Activated T-cell treated with anti-CD3 and anti-CD28 coated beads, Interleukin-2, amount 50 U/mL, for 24 hours (primary cell): ENCODE measurements around the gene TNFRSF8.
A peak's percentile ranks its signal among the peaks of the same experiment; 100 is the strongest.

Experiments
- DNase-seq: peaks from one replicate; pipeline ENCODE4 v3.0.0-alpha.2; 2020
- H3K27ac Mint-ChIP-seq: 2 replicates; pipeline ENCODE4 v1.8.0; 2020; ENCODE audit warnings: mild to moderate bottlenecking, mixed read lengths
- H3K27me3 Mint-ChIP-seq: 2 replicates; pipeline ENCODE4 v1.8.0; 2020; ENCODE audit warnings: mixed read lengths
- H3K36me3 Mint-ChIP-seq: 2 replicates; pipeline ENCODE4 v1.8.0; 2020; ENCODE audit warnings: low read depth, mixed read lengths
- H3K4me1 Mint-ChIP-seq: 2 replicates; pipeline ENCODE4 v1.8.0; 2020; ENCODE audit warnings: low read depth, mixed read lengths
- H3K4me3 Mint-ChIP-seq: 2 replicates; pipeline ENCODE4 v1.8.0; 2020; ENCODE audit warnings: mild to moderate bottlenecking, moderate library complexity, mixed read lengths
- H3K9me3 Mint-ChIP-seq: 2 replicates; pipeline ENCODE4 v1.8.0; 2020; ENCODE audit warnings: mixed read lengths

TNFRSF8 gene

DNA sequence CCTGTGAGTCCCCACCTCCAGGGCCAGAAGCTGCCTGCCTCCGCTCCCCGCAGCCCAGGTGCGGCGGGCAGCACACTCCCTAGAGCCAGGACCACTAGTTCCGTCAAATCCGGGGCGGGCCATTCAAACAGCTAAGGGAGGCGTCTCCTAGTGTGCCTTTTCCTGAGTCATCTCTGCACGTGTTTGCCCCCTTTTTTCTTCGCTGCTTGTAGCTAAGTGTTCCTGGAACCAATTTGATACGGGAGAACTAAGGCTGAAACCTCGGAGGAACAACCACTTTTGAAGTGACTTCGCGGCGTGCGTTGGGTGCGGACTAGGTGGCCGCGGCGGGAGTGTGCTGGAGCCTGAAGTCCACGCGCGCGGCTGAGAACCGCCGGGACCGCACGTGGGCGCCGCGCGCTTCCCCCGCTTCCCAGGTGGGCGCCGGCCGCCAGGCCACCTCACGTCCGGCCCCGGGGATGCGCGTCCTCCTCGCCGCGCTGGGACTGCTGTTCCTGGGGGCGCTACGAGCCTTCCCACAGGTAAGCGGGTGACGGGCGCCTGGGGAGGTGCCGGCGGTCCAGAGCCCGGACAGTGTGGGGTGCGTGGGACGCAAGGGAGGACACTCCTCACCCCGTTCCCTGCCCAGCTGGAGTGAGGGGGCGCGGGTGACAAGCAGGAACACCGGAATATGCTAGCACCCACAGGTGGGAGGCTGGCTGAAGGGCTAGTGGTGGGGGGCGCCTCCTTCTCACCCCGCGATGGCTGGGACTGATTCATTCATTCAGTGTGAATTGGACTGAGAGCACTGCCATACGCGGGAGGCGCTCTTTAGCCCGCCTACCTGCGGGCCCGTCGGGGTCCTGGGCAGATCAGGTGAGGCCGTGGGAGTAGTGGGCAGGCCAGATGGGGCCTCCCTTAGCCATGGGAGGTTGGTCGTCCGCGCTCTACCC is at the start of gene TNFRSF8:
Gene TNFRSF8, plus strand, starts transcription at position 163 of the 932 bp plus-strand sequence. Its CDS starts 296 bp downstream, at position 459.
- Mint-ChIP-seq H3K27ac (peak within 1 kb of the TSS; percentile 86), H3K27me3 (peaks cover 43% of the 10 kb centered on the region)
- peak; percentile 68 for DNase-seq

GRCh38 chr1:12014141-12014991 is 48.7 kb upstream of the TNFRSF8 start:
- no peak for DNase-seq
- Mint-ChIP-seq H3K4me3 (no peak overlapping the region), H3K27ac (peak overlapping the region; percentile 87), H3K27me3 (no peaks in the 10 kb centered on the region), H3K9me3 (no peaks in the 10 kb centered on the region), H3K36me3 (peaks cover 53% of the 10 kb centered on the region), H3K4me1 (peaks cover 30% of the 10 kb centered on the region)

More for the DNA sequence above, at the start of gene TNFRSF8:
- Mint-ChIP-seq H3K4me1 (peaks cover 75% of the 10 kb centered on the region), H3K9me3 (no peaks in the 10 kb centered on the region), H3K36me3 (peaks cover 24% of the 10 kb centered on the region), H3K4me3 (peak within 1 kb of the TSS; percentile 84)

DNA sequence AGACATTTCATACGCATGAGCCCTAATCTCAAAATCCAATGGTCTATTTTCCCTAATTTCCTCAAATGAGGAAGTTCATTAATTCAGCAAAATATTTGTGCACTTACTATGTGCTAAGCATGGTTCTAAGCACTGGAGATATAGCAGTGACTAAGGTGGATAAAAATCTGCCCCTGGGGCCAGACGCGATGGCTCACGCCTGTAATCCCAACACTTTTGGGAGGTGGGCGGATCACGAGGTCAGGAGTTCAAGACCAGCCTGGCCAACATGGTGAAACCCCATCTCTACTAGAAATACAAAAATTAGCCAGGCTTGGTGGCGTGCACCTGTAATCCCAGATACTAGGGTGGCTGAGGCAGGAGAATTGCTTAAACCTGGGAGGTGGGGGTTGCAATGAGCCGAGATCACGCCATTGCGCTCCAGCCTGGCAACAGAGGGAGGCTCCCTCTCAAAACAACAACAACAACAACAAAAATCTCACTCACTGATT is 48.1 kb upstream of the TNFRSF8 start:
- Mint-ChIP-seq H3K36me3 (peaks cover 48% of the 10 kb centered on the region), H3K4me1 (peaks cover 33% of the 10 kb centered on the region), H3K27ac (peak overlapping the region; percentile 87)

DNA sequence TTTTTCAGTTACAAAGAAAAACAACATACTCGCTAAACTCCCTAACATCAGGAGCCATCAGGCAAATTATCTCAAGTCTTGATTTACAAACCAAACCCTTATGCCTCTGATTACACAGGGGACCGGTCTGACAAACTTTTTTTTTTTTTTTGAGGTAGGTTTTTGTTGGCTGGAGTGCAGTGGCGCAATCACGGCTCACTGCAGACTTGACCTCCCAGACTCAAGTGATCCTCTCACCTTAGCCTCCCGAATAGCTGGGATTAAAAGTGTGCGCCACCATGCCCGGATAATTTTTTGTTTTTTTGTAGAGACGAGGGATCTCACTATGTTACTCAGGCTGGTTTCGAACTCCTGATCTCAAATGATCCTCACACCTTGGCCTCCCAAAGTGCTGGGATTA is 47.6 kb upstream of the TNFRSF8 start:
- H3K27me3 Mint-ChIP-seq = no peaks in the 10 kb centered on the region
- H3K9me3 Mint-ChIP-seq = no peaks in the 10 kb centered on the region
- peaks cover 37% of the 10 kb centered on the region for H3K4me1 Mint-ChIP-seq
- DNase-seq = no peak
- H3K4me3 Mint-ChIP-seq = no peak overlapping the region
- peaks cover 45% of the 10 kb centered on the region for H3K36me3 Mint-ChIP-seq
- H3K27ac Mint-ChIP-seq = peak overlapping the region; percentile 37

More for the DNA sequence above, 48.1 kb upstream of the TNFRSF8 start:
- Mint-ChIP-seq H3K27me3 (no peaks in the 10 kb centered on the region), H3K4me3 (no peak overlapping the region), H3K9me3 (no peaks in the 10 kb centered on the region)
- DNase-seq = no peak

DNA sequence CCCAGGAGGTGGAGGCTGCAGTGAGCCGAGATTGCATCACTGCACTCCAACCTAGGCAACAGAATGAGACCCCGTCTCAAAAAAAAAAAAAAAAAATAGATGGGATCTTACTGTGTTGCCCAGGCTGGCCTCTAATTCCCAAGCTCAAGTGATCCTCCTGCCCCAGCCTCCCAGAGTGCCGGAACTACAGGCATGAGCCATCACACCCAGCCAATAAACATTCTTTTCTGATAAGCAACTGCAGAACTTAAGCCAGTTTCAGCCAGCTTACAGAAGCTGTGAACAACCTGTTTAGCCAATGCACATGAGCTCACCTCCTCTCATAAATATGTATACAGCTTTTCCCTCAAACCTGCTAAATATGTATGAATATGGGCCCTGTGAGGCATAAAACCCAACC is 46.9 kb upstream of the TNFRSF8 start:
- Mint-ChIP-seq H3K36me3 (peaks cover 38% of the 10 kb centered on the region), H3K4me3 (no peak overlapping the region), H3K4me1 (peaks cover 40% of the 10 kb centered on the region), H3K9me3 (no peaks in the 10 kb centered on the region), H3K27ac (no peak overlapping the region), H3K27me3 (no peaks in the 10 kb centered on the region)
- no peak for DNase-seq

GRCh38 chr1:12019858-12020509 is 43.1 kb upstream of the TNFRSF8 start:
- peak overlapping the region; percentile 86 for H3K4me3 Mint-ChIP-seq
- DNase-seq = no peak

GRCh38 chr1:12021616-12022015 is 41.5 kb upstream of the TNFRSF8 start:
- peaks cover 10% of the 10 kb centered on the region for H3K4me1 Mint-ChIP-seq
- no peak overlapping the region for H3K4me3 Mint-ChIP-seq
- no peak overlapping the region for H3K27ac Mint-ChIP-seq
- H3K36me3 Mint-ChIP-seq = peaks cover 48% of the 10 kb centered on the region
- no peak for DNase-seq
- no peaks in the 10 kb centered on the region for H3K27me3 Mint-ChIP-seq
- no peaks in the 10 kb centered on the region for H3K9me3 Mint-ChIP-seq

More at GRCh38 chr1:12019858-12020509, 43.1 kb upstream of the TNFRSF8 start:
- Mint-ChIP-seq H3K27me3 (no peaks in the 10 kb centered on the region), H3K27ac (peak overlapping the region; percentile 90), H3K36me3 (peaks cover 32% of the 10 kb centered on the region), H3K9me3 (no peaks in the 10 kb centered on the region), H3K4me1 (peaks cover 11% of the 10 kb centered on the region)

DNA sequence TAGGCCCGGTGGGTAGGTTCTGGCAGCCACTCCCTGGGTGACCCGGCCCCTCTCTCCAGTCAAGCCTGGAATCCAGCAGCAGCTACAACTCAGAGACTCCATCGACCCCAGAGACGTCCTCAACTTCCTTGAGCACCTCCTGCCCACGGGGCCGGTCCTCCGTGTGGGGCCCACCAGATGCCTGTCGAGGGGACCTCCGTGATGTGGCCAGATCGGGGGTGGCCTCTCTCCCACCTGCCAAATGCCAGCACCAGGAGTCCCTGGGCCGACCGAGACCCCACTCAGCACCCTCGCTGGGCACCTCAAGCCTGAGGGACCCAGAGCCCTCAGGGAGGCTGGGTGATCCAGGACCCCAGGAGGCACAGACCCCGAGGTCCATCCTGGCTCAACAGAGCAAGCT is 41.1 kb upstream of the TNFRSF8 start:
- Mint-ChIP-seq H3K4me3 (no peak overlapping the region), H3K9me3 (no peaks in the 10 kb centered on the region), H3K4me1 (peaks cover 10% of the 10 kb centered on the region), H3K36me3 (peaks cover 52% of the 10 kb centered on the region), H3K27ac (no peak overlapping the region), H3K27me3 (no peaks in the 10 kb centered on the region)
- DNase-seq = no peak

- Mint-ChIP-seq H3K4me3 (no peak overlapping the region), H3K9me3 (no peaks in the 10 kb centered on the region), H3K27ac (no peak overlapping the region), H3K4me1 (no peaks in the 10 kb centered on the region), H3K36me3 (peaks cover 88% of the 10 kb centered on the region), H3K27me3 (no peaks in the 10 kb centered on the region)
- DNase-seq = no peak
These were observed 36.5 kb upstream of the TNFRSF8 start for GRCh38 chr1:12026586-12026985.

- H3K4me1 Mint-ChIP-seq = no peaks in the 10 kb centered on the region
- DNase-seq = no peak
- H3K27ac Mint-ChIP-seq = peak overlapping the region; percentile 15
- H3K9me3 Mint-ChIP-seq = no peaks in the 10 kb centered on the region
- peaks cover 86% of the 10 kb centered on the region for H3K36me3 Mint-ChIP-seq
- H3K4me3 Mint-ChIP-seq = no peak overlapping the region
- H3K27me3 Mint-ChIP-seq = no peaks in the 10 kb centered on the region
These were observed 34.9 kb upstream of the TNFRSF8 start for GRCh38 chr1:12028248-12028647.

- no peaks in the 10 kb centered on the region for H3K9me3 Mint-ChIP-seq
- H3K27me3 Mint-ChIP-seq = no peaks in the 10 kb centered on the region
- H3K4me1 Mint-ChIP-seq = no peaks in the 10 kb centered on the region
- H3K36me3 Mint-ChIP-seq = peaks cover 83% of the 10 kb centered on the region
- no peak for DNase-seq
- no peak overlapping the region for H3K27ac Mint-ChIP-seq
- no peak overlapping the region for H3K4me3 Mint-ChIP-seq
These were observed 34.1 kb upstream of the TNFRSF8 start for GRCh38 chr1:12028957-12029511.

DNA sequence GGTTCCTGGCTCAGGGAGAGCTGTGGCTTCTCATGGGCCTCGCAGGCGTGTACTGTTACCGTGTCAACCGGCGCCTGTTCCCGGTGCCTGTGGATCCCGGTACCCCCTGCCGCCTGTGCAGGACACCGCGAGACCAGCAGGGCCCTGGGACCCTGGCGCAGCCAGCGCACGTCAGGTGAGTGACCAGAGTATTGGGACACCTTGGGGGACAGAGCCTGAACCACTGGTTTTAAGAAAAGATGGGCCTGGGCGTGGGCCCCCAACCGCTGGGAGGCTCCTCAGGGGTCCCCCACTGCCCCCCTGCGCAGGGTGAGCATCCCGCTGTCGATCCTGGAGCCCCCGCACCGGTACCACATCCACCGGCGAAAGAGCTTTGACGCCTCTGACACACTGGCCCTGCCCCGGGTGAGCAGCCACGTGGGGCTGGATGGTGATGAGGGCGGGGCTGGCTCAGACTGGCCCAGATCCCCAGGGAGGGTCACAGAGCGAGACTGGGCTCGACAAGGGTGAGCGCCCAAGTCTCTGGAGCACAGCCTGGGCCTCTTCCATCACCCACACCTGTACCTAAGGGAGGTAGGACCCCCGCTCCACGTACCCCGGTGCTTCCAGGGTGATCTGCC is 33.3 kb upstream of the TNFRSF8 start:
- H3K27ac Mint-ChIP-seq = no peak overlapping the region
- no peaks in the 10 kb centered on the region for H3K4me1 Mint-ChIP-seq
- no peaks in the 10 kb centered on the region for H3K27me3 Mint-ChIP-seq
- peaks cover 76% of the 10 kb centered on the region for H3K36me3 Mint-ChIP-seq
- no peak for DNase-seq
- no peaks in the 10 kb centered on the region for H3K9me3 Mint-ChIP-seq
- no peak overlapping the region for H3K4me3 Mint-ChIP-seq

GRCh38 chr1:12031039-12031980 is 31.8 kb upstream of the TNFRSF8 start:
- no peaks in the 10 kb centered on the region for H3K9me3 Mint-ChIP-seq
- peaks cover 61% of the 10 kb centered on the region for H3K36me3 Mint-ChIP-seq
- DNase-seq = peak; percentile 60
- no peaks in the 10 kb centered on the region for H3K4me1 Mint-ChIP-seq
- no peak overlapping the region for H3K4me3 Mint-ChIP-seq
- no peak overlapping the region for H3K27ac Mint-ChIP-seq
- H3K27me3 Mint-ChIP-seq = no peaks in the 10 kb centered on the region
